T-helper 1 cell (primary cell): Measurements from ENCODE around the gene DGCR6L.
"Not testable (repeated sequence)": the region's sequence is repeated elsewhere in the genome, so short reads cannot be mapped to it uniquely, and the experiment has no call there.

Experiments
- DNase-seq, 5 donors: peaks; one replicate each; pipeline ENCODE4 v3.0.0-alpha.2; 2012 to 2020
- total RNA-seq, 4 donors: gene quantifications; one replicate each; lab custom pipeline; 2026; lab: John Stamatoyannopoulos, UW

Gene DGCR6L
- total RNA-seq: 16.3 to 30.5 (median 22.4) reads per million in 4 donors

GRCh38 chr22:20319745-20320658 lies at the start of gene DGCR6L:
Gene DGCR6L, minus strand, starts transcription at chr22:20320060. Its CDS starts 72 bp downstream, at chr22:20319988.
- DNase-seq: peak; percentile 92 to 96 (median 95)

GRCh38 chr22:20368875-20369274 lies 49.0 kb upstream of the DGCR6L start:
- DNase-seq: not testable (repeated sequence)

GRCh38 chr22:20366841-20367240 lies 47.0 kb upstream of the DGCR6L start:
- DNase-seq: not testable (repeated sequence)

GRCh38 chr22:20364335-20365260 lies 44.7 kb upstream of the DGCR6L start:
- DNase-seq: not testable (repeated sequence)

- DNase-seq: not testable (repeated sequence)
Measured at GRCh38 chr22:20362403-20362802, 42.5 kb upstream of the DGCR6L start.

- DNase-seq: not testable (repeated sequence)
Measured at GRCh38 chr22:20361752-20362229, 41.9 kb upstream of the DGCR6L start.

- DNase-seq: not testable (repeated sequence)
Measured at GRCh38 chr22:20360866-20361751, 41.2 kb upstream of the DGCR6L start.

GRCh38 chr22:20360261-20360660 lies 40.4 kb upstream of the DGCR6L start:
- DNase-seq: not testable (repeated sequence)

- DNase-seq: not testable (repeated sequence)
Measured at GRCh38 chr22:20358503-20359239, 38.8 kb upstream of the DGCR6L start.

- not testable (repeated sequence) for DNase-seq
Measured at GRCh38 chr22:20357967-20358366, 38.1 kb upstream of the DGCR6L start.

- DNase-seq: not testable (repeated sequence)
Measured at GRCh38 chr22:20356906-20357305, 37.0 kb upstream of the DGCR6L start.

GRCh38 chr22:20355939-20356636 lies 36.2 kb upstream of the DGCR6L start:
- DNase-seq: not testable (repeated sequence)

GRCh38 chr22:20354238-20354975 lies 34.5 kb upstream of the DGCR6L start:
- no peak for DNase-seq

- DNase-seq: not testable (repeated sequence)
Measured at GRCh38 chr22:20352536-20352935, 32.7 kb upstream of the DGCR6L start.

- not testable (repeated sequence) for DNase-seq
Measured at GRCh38 chr22:20346553-20346952, 26.7 kb upstream of the DGCR6L start.

GRCh38 chr22:20338291-20338690 lies 18.4 kb upstream of the DGCR6L start:
- not testable (repeated sequence) for DNase-seq

- not testable (repeated sequence) for DNase-seq
Measured at GRCh38 chr22:20337807-20338206, 17.9 kb upstream of the DGCR6L start.

- DNase-seq: not testable (repeated sequence)
Measured at GRCh38 chr22:20336561-20336960, 16.7 kb upstream of the DGCR6L start.

GRCh38 chr22:20328569-20328930 lies 8.7 kb upstream of the DGCR6L start:
- peak in 1 of 5 donors; percentile 43 for DNase-seq

- not testable (repeated sequence) for DNase-seq
Measured at GRCh38 chr22:20325996-20326395, 6.1 kb upstream of the DGCR6L start.
